ENCODE results near the gene CFAP57. TPM values are rescaled to one million over a fixed set of nuclear protein-coding genes. Genes with fewer than 3 reads are reported as not detected.

The CFAP57 gene
- total and polyA plus RNA-seq, 2 of the 13 experiments (the other 11 are each of a cell fraction or from before 2014, with no cell fraction given), result 0.01 TPM; not detected in 1

DNA sequence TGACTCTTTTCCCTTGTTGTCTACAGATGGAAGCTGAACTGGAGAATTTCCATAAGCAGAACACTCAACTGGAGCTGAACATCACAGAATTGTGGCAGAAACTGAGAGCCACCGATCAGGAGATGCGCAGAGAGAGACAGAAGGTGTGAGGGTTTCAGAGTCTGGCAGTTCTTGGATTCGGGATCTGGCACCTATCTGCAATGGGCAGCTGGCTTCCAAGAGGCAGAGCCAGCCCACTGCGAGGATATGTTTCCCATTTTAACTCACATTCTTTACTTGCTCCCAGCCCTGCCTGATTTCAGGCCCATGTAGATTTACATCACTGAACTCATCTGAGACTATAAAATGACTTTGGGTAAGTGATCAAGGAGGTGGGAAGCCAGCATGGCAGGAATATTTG is 60.4 kb downstream of the CFAP57 start (continued):
- TF ChIP-seq, protein P1, sequence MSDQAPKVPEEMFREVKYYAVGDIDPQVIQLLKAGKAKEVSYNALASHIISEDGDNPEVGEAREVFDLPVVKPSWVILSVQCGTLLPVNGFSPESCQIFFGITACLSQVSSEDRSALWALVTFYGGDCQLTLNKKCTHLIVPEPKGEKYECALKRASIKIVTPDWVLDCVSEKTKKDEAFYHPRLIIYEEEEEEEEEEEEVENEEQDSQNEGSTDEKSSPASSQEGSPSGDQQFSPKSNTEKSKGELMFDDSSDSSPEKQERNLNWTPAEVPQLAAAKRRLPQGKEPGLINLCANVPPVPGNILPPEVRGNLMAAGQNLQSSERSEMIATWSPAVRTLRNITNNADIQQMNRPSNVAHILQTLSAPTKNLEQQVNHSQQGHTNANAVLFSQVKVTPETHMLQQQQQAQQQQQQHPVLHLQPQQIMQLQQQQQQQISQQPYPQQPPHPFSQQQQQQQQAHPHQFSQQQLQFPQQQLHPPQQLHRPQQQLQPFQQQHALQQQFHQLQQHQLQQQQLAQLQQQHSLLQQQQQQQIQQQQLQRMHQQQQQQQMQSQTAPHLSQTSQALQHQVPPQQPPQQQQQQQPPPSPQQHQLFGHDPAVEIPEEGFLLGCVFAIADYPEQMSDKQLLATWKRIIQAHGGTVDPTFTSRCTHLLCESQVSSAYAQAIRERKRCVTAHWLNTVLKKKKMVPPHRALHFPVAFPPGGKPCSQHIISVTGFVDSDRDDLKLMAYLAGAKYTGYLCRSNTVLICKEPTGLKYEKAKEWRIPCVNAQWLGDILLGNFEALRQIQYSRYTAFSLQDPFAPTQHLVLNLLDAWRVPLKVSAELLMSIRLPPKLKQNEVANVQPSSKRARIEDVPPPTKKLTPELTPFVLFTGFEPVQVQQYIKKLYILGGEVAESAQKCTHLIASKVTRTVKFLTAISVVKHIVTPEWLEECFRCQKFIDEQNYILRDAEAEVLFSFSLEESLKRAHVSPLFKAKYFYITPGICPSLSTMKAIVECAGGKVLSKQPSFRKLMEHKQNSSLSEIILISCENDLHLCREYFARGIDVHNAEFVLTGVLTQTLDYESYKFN (CRISPR knock-in tag; conservative IDR thresholded peaks at IDR 0.05), result no peak
- no peak for TF ChIP-seq GZF1 (CRISPR knock-in tag; IDR thresholded peaks at IDR 0.05)

DNA sequence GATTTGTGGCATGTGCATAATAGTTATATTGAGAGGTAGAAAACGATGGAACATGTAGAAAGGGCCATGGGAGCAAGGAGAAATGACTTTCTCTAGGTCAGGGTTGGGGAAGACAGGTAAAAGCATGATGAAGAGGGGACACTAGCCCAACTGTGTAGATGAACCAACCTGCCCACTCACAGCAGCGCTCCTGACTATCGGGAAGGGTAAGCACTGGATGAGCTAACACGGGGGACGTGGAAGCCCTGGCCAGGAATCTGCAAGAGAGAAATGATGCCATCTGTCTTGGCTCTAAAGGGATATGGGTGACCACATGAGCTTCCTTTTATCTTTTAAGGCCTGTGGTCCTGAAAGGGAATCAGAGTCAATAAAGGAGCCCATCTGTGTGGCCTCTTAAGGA is 61.5 kb downstream of the CFAP57 start:
- in situ Hi-C loops (cut with HindIII; ENCODE audit: extremely low pct_ligation_motif_present, low pct_unique_long_range_greater_than_20kb), result no loop called here
- 39% methylated on average over 5 of the region's 5 CpGs for WGBS (ENCODE audit: low lambda C conversion rate)
- CTCF ChIA-PET (ENCODE audit: low intra/inter-chr PET ratio, low total read pairs), result no interaction called here

More for the DNA sequence above, 61.5 kb downstream of the CFAP57 start:
- POLR2A ChIA-PET, result no interaction called here
- no peak for FAIRE-seq
- Histone ChIP-seq H3K79me2 (ENCODE audit: insufficient read depth, low read length) (no peaks in the 10 kb centered on the region), H3K4me2 (ENCODE audit: low read depth, low read length) (no peak overlapping the region), H4K20me1 (ENCODE audit: insufficient read depth, low read length) (no peaks in the 10 kb centered on the region), H3K4me1 (ENCODE audit: insufficient read depth, low read length) (peaks cover 5% of the 10 kb centered on the region; the same call in 1 of the 2 replicates), H2AFZ (ENCODE audit: low read length) (no peak overlapping the region), H3K9ac (ENCODE audit: insufficient read depth, low read depth, low read length) (no peak overlapping the region), H3K27ac (ENCODE audit: extremely low read length, insufficient read depth, low read length) (no peak overlapping the region), H3K4me3 (replicated peaks in 1 of 3; ENCODE audit: insufficient read depth in 1 of 3, low read depth in 2 of 3, low read length in 3 of 3) (no peak overlapping the region), H3K27me3 (ENCODE audit: control insufficient read depth in 1 of 2, insufficient read depth in 2 of 2, low read length in 2 of 2) (peaks cover 0 to 52% of the 10 kb centered on the region in 2 experiments; a peak in 4 of 5 replicates), H3K9me3 (ENCODE audit: low read length) (no peaks in the 10 kb centered on the region), H3K36me3 (replicated peaks in 1 of 2; ENCODE audit: control insufficient read depth in 1 of 2, insufficient read depth in 2 of 2, low read length in 2 of 2) (no peaks in the 10 kb centered on the region)
- no peak for DNase-seq (ENCODE audit: low spot score)
- TF ChIP-seq NCOA1 (CRISPR knock-in tag; IDR thresholded peaks at IDR 0.05) (no peak), THYN1 (CRISPR knock-in tag; IDR thresholded peaks at IDR 0.05; ENCODE audit: borderline replicate concordance, low read depth) (no peak)
- TF ChIP-seq, protein P2, sequence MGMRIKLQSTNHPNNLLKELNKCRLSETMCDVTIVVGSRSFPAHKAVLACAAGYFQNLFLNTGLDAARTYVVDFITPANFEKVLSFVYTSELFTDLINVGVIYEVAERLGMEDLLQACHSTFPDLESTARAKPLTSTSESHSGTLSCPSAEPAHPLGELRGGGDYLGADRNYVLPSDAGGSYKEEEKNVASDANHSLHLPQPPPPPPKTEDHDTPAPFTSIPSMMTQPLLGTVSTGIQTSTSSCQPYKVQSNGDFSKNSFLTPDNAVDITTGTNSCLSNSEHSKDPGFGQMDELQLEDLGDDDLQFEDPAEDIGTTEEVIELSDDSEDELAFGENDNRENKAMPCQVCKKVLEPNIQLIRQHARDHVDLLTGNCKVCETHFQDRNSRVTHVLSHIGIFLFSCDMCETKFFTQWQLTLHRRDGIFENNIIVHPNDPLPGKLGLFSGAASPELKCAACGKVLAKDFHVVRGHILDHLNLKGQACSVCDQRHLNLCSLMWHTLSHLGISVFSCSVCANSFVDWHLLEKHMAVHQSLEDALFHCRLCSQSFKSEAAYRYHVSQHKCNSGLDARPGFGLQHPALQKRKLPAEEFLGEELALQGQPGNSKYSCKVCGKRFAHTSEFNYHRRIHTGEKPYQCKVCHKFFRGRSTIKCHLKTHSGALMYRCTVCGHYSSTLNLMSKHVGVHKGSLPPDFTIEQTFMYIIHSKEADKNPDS (CRISPR knock-in tag; IDR thresholded peaks at IDR 0.05), result no peak
- TF ChIP-seq, protein P3, sequence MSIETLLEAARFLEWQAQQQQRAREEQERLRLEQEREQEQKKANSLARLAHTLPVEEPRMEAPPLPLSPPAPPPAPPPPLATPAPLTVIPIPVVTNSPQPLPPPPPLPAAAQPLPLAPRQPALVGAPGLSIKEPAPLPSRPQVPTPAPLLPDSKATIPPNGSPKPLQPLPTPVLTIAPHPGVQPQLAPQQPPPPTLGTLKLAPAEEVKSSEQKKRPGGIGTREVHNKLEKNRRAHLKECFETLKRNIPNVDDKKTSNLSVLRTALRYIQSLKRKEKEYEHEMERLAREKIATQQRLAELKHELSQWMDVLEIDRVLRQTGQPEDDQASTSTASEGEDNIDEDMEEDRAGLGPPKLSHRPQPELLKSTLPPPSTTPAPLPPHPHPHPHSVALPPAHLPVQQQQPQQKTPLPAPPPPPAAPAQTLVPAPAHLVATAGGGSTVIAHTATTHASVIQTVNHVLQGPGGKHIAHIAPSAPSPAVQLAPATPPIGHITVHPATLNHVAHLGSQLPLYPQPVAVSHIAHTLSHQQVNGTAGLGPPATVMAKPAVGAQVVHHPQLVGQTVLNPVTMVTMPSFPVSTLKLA (IDR thresholded peaks at IDR 0.05), result no peak
- intact Hi-C loops (cut with micrococcal nuclease; ENCODE audit: unreplicated experiment), result no loop called here
- ATAC-seq, result no peak
- no TSS peak for BruUV-seq (replicated peaks)
